NCI-H2196 (cell line): ENCODE results near the gene AMIGO3.

Source experiments
- DNase-seq: peaks from one replicate; lab custom pipeline; 2025; ENCODE audit not compliant: unreplicated experiment; lab: John Stamatoyannopoulos, UW

The AMIGO3 gene

DNA sequence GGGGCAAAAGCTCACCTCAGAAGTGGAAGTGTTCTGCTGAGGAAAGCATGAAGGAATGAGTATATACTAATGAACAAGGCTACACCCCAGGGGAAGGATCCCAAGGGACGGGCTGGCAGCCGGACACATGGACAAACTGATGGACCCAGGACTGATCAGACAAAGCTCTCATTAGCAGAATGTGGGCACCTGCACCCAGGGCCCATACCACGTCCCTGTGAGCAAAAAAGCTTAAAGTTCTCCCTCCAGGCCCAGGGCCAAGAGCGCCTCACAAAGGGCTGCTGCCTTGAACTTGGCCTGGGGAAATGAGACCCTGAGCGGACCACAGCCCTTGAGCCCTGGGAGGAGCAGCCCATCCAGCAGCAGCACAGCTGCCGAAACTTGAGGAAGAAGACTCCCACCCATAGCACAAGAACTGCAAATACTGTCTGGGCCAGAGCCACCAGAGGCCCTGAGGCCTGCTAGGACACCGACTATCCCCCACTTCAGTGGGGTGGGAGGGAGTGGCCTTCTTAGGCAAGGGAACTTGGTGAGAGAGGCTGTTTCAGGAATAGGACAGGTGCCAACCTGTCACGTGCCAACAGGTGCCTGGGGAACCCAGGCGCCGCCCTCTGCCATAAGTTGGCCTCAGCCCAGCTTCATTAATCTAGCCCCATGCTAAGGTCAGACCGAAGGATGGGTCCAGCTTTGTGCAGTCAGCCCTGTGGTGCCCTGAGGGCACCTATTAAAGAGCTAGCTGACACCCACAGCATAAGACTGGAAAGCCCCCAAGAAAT is 6.6 kb upstream of the AMIGO3 start:
- DNase-seq, result peak; percentile 45

DNA sequence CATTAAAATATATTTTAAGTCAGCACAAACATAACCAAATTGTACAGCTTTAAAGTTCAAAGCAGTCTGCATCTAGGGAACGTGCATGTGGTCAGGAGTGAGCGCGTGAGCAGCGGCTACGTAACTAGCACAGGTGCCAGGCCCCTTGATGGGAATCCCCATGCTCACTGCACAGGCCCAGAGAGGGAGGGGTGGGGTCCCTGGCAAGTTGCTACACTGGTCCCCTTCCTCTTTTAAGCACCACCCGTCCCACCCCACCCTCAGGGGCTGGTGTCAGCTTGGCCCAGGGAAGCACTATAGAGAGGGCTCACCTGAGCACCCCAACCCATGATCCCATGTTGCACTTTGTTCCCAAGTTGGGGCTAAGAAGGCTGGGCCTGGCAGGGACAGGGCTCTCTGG is 5.1 kb upstream of the AMIGO3 start:
- no peak for DNase-seq

- DNase-seq, result peak; percentile 91
Measured at GRCh38 chr3:49723628-49724551, 4.4 kb upstream of the AMIGO3 start, which contains the start of gene GMPPB. Gene GMPPB (minus strand): TSS chr3:49723951. CDS start chr3:49723726, 225 bp downstream.

DNA sequence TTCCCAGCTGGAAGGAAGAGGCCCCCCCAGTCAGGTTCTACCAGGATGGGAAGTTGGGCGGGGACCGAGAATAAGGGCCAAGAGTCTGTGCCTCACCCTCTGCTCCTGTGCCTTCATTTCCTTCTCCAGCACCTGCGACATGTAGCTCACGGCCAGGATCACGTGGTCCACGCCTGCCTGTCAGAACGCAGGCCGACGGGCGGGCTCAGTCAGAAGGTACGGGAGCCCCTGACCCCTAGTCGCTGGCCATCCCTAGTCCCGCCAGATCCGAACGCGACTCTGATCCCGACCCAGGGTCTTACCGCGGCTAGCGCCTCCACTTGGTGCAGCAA is 3.8 kb upstream of the AMIGO3 start:
- DNase-seq, result peak; percentile 33

GRCh38 chr3:49722896-49723295 is 3.4 kb upstream of the AMIGO3 start:
- no peak for DNase-seq

GRCh38 chr3:49721896-49722781 is 2.7 kb upstream of the AMIGO3 start:
- DNase-seq, result no peak

GRCh38 chr3:49721596-49721895 is 2.1 kb upstream of the AMIGO3 start:
- no peak for DNase-seq

GRCh38 chr3:49720855-49721595 is 1.5 kb upstream of the AMIGO3 start:
- DNase-seq, result no peak

DNA sequence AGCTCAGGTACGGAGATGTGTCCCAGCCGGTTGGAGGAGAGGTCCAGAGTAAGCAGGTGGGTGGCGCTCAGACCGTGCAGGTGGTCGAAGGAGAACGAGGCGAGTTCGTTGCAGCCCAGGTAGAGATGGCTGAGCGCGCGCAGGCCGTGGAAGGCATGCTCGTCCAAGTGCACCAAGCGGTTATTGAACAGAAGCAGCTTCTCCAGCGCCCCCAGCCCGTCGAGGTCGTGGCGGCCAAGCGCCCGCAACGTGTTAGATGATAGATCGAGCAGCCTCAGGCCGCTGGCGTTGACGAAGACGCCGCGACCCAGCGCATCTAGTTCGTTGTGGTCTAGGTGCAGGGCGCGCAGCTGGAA is 648 bp downstream of the AMIGO3 start:
- no peak for DNase-seq

- no peak for DNase-seq
Measured at GRCh38 chr3:49717959-49718857, 1.3 kb downstream of the AMIGO3 start.

- no peak for DNase-seq
Measured at GRCh38 chr3:49717211-49717958, 2.1 kb downstream of the AMIGO3 start.

DNA sequence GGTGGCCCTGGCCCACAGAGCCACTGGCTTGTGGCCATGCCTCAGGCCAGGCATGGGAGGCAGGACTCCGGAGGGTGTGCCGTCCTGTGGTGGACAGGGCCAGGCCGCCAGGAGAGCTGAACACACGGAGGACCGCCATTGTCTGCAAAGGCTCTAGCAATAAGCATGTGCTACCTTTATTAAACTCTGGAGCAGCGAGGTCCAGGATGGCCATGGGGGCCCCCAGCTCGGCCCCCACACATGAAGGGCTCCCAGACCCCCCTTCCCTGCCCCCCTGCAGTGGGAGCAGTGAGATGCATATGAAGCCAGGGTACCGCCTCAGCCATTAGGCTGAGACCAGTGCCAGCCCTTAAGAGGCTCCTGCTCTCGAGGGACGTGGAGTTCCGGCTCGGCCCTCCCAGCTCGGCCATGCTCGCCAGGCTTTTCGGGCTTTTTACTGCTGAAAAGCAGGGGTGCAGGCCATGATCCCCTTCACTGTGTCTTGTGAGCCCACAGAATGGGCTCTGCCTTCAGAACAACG is 2.7 kb downstream of the AMIGO3 start:
- no peak for DNase-seq

GRCh38 chr3:49716169-49716568 is 3.3 kb downstream of the AMIGO3 start:
- no peak for DNase-seq

GRCh38 chr3:49715611-49716121 is 3.8 kb downstream of the AMIGO3 start:
- no peak for DNase-seq

GRCh38 chr3:49714728-49715550 is 4.5 kb downstream of the AMIGO3 start:
- no peak for DNase-seq

DNA sequence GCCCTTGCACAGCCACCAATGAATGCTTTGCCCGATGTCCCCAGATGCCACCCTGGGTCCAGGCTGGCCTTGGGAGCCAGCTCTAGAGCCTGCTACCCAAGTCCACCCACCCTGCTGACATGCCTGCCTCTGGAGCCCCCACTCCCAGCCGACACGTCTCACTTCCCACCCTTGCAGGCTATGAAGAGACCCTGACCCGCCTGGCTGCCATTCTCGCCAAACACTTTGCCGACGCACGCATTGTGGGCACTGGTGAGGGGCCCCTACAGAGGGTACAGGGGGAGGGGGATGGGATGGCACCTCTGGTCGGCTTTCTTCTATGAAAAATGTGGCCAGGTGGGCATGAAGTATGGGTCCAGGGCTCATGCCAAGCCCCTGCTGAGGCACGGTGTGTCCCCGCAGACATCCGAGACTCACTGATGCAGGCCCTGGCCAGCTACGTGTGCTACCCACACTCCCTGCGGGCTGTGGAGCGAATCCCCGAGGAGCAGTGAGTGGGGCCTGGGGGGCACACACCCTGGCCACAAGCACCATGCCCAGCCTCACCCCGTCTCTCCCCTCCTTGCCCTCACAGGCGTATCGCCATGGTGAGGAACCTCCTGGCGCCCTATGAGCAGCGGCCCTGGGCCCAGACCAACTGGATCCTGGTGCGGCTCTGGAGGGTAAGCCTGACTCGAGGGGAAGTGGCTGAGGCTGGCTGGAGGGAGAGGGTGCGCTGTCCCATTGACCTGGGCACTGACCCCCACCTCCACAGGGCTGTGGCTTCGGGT is 6.0 kb downstream of the AMIGO3 start:
- DNase-seq, result no peak
